Cardiac fibroblast (primary cell): ENCODE data around the gene APOL3.
"Not testable (repeated sequence)": the region's sequence is repeated elsewhere in the genome, so short reads cannot be mapped to it uniquely, and the experiment has no call there.

Experiments used
- DNase-seq, 2 donors: peaks; one replicate each; pipeline versions ENCODE4 v3.0.0 to v3.0.0-alpha.2; 2010; ENCODE audit warnings: low read depth in 2 of 2
- H3K4me3 ChIP-seq, 2 donors: replicated peaks in 1 of 2; 1 replicate in 1 of 2; 2 replicates in 1 of 2; pipeline ENCODE4 v1.5.1; 2011; ENCODE audit warnings: low read depth in 2 of 2, low read length in 2 of 2, mild to moderate bottlenecking in 2 of 2, moderate library complexity in 1 of 2
- TF ChIP-seq, protein P1 (sequence below): IDR thresholded peaks from one replicate; pipeline ENCODE4 v1.5.1; 2011; ENCODE audit warnings: low read depth, mild to moderate bottlenecking, low read length, inconsistent platforms

APOL3 gene

DNA sequence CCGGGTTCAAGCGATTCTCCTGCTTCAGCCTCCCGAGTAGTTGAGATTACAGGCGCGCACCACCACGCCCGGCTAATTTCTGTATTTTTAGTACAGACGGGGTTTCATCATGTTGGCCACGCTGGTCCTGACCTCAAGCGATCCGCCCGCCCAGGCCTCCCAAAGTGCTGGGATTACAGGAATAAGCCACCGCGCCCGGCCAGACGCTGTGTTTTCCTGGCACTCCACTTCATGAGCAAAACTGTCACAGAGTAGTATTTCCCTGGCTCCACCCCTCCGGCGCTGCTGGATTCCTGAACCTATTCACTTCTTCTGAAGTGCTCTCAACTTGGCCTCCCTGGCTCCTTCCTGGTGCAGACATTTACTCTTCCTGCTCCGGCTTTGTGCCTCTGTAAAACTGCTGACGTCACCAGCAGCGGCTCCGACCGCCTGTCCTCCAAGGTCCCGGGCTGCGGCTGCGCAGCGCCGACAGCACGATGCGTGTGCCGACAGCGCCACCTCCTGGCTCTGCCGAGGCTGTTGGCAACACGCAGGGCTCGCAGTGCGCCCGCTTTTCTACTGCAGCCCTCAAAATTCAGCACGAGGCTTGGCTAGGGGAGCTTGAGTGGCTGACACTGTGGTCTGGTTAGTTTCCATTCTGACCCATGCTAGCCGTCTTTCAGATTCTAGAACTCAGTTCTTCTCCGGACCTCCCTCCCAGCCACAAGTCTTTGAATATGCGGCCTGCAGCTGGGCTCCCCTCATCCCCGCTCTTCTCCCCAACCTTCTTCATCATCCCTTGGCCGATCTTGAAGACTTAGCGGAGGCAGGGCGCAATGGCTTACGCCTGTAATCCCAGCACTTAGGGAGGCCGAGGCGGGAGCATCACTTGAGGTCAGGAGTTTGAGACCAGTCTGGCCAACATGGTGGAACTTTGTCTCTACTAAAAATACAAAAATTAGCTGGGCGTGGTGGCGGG lies 36.6 kb downstream of the APOL3 start:
- DNase-seq = peak; percentile 96 to 97
- TF ChIP-seq, protein P1, sequence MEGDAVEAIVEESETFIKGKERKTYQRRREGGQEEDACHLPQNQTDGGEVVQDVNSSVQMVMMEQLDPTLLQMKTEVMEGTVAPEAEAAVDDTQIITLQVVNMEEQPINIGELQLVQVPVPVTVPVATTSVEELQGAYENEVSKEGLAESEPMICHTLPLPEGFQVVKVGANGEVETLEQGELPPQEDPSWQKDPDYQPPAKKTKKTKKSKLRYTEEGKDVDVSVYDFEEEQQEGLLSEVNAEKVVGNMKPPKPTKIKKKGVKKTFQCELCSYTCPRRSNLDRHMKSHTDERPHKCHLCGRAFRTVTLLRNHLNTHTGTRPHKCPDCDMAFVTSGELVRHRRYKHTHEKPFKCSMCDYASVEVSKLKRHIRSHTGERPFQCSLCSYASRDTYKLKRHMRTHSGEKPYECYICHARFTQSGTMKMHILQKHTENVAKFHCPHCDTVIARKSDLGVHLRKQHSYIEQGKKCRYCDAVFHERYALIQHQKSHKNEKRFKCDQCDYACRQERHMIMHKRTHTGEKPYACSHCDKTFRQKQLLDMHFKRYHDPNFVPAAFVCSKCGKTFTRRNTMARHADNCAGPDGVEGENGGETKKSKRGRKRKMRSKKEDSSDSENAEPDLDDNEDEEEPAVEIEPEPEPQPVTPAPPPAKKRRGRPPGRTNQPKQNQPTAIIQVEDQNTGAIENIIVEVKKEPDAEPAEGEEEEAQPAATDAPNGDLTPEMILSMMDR = peak; percentile 97
- H3K4me3 ChIP-seq = peak overlapping the region in 1 of 2 donors; percentile 2

DNA sequence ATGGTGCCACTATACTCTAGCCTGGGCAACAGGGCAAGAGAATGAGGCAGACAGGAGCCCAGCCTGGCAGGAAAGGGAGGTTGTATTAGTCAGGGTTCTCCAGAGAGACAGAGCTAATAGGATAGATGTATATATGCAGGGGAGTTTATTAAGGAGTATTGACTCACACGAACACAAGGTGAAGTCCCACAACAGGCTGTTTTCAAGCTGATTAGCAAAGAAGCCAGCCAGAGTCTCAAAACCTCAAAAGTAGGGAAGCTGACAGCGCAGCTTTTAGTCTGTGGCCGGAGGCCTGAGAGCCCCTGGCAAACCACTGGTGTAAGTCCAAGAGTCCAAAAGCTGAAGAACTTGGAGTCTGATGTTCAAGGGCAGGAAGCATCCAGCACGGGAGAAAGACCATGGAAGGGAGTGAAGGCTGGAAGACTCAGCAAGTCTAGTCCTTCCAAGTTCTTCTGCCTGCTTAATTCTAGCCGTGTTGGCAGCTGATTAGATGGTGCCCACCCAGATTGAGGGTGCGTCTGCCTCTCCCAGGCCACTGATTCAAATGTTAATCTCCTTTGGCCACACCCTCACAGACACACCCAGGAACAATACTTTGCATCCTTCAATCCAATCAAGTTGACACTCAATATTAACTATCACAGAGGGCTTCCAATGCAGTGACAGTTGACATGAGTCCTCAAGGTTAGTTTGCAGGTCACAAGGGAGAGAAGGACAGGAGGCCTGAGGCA lies 39.8 kb downstream of the APOL3 start:
- not testable (repeated sequence) for DNase-seq, H3K4me3 ChIP-seq

DNA sequence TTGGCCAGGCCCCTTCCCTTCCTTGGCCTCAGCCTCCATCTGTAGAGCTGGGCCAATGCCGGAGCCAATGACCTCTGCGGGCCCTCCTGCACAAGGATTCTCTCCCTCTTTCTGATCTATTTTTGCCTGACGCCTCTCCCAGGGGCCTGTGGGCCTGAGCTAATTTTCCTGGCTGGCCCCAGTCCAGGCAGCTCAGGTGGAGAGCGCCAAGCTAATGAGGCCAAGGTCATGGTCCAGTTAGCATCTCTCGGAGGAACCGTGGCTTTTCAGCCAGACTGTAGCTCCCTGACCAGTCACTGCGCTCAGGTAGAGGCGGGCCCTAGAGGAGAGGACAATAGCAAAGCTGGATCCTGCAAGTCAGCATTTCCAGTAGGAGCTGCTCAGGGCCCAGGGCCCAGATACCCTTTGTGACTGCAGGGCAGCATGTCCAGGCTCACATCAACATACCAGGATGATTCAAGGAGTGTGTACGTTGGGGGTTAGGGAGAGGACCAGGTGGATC lies 43.5 kb downstream of the APOL3 start:
- no peak overlapping the region for H3K4me3 ChIP-seq
- TF ChIP-seq, protein P1 = no peak
- no peak for DNase-seq

DNA sequence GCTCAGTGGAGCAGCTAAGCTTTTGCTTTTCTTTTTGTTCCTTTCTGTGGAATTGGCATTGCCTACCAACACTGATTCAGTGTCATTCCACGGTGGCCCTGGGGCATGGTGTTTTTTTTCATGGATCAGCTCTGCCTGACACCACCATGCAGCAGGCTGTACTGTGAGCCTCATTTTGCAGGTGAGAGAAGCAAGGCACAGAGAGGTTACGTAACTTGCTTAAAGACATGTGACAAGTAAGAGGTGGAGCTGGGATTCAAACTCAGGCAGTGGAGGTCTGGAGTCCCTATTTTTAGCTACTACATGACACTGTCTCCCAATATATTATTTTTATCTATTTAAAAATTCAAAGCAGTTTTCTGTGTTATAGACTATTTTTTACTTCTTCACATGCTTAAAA lies 44.4 kb downstream of the APOL3 start:
- TF ChIP-seq, protein P1 = no peak
- no peak overlapping the region for H3K4me3 ChIP-seq
- no peak for DNase-seq

DNA sequence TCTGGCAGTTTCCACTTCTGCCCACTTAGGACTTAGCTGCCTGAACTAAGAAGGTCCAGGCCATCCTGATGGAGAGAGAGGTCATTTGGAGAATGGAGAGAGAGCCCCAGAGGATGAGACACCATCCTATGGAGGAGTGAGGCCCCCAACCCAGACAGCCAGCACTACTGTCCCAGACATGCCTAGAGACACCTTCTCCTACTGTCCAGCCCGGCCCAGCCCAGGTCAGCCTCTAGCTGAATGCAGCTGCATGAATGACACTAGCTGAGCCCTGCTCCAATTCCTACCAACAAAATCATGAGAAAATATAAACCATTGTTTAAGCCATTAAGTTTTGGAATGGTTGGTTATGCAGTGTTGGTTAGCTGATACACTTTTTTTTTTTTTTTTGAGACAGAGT lies 47.4 kb downstream of the APOL3 start:
- no peak for DNase-seq
- no peak overlapping the region for H3K4me3 ChIP-seq
- TF ChIP-seq, protein P1 = no peak

DNA sequence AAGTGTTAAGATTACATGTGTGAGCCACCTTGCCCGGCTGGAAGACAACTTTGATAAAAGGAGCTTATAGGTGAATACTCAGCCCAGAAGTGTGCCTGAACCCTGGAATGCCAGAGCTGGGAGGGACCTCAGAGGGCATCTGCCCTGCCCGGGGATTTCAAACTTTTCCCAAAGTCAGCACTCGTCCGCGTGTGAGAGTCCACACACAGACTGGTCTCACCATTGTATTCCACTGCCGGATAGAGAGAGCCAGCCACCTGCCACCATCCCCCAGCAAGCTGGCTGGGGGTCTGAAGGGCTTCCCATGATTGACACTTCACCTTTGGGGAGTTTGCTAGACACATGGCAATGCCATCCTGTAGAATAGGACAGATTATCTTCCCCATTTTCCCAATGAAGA lies 49.2 kb downstream of the APOL3 start:
- no peak for DNase-seq
- TF ChIP-seq, protein P1 = no peak
- H3K4me3 ChIP-seq = no peak overlapping the region
